T-helper 2 cell treated with Interferon-gamma antibody and Interleukin-4, amounts not matched to agents 5 μg/mL and 100 μg/mL, for 36 hours (primary cell): ENCODE measurements around the gene KIAA0040.

ENCODE experiments used
- DNase-seq: peaks from one replicate; pipeline ENCODE4 v3.0.0; 2021; ENCODE audit warnings: low spot score
- H3K27ac Mint-ChIP-seq: one replicate; pipeline ENCODE4 v1.8.0; 2021; ENCODE audit warnings: mild to moderate bottlenecking, mixed read lengths
- H3K27me3 Mint-ChIP-seq: one replicate; pipeline ENCODE4 v1.8.0; 2021; ENCODE audit warnings: low read depth, mixed read lengths
- H3K36me3 Mint-ChIP-seq: one replicate; pipeline ENCODE4 v1.8.0; 2021; ENCODE audit warnings: low read depth, mixed read lengths
- H3K4me1 Mint-ChIP-seq: one replicate; pipeline ENCODE4 v1.8.0; 2021; ENCODE audit warnings: low read depth, mixed read lengths
- H3K4me3 Mint-ChIP-seq: one replicate; pipeline ENCODE4 v1.8.0; 2022; ENCODE audit warnings: mild to moderate bottlenecking, moderate library complexity, mixed read lengths
- H3K9me3 Mint-ChIP-seq: one replicate; pipeline ENCODE4 v1.8.0; 2021; ENCODE audit warnings: mixed read lengths

KIAA0040 gene

GRCh38 chr1:175172503-175172902, 20.1 kb downstream of the KIAA0040 start:
- Mint-ChIP-seq H3K4me3 (no peak overlapping the region), H3K9me3 (peaks cover 5% of the 10 kb centered on the region), H3K4me1 (peaks cover 54% of the 10 kb centered on the region), H3K27me3 (no peaks in the 10 kb centered on the region), H3K36me3 (peaks cover 76% of the 10 kb centered on the region), H3K27ac (no peak overlapping the region)
- DNase-seq: no peak

- H3K9me3 Mint-ChIP-seq: peaks cover 4% of the 10 kb centered on the region
- no peak for DNase-seq
- no peak overlapping the region for H3K4me3 Mint-ChIP-seq
- no peaks in the 10 kb centered on the region for H3K27me3 Mint-ChIP-seq
- H3K27ac Mint-ChIP-seq: no peak overlapping the region
- H3K4me1 Mint-ChIP-seq: peaks cover 56% of the 10 kb centered on the region
- peaks cover 73% of the 10 kb centered on the region for H3K36me3 Mint-ChIP-seq
Observed at GRCh38 chr1:175171036-175171913, 21.3 kb downstream of the KIAA0040 start.

- no peak overlapping the region for H3K4me3 Mint-ChIP-seq
- no peaks in the 10 kb centered on the region for H3K9me3 Mint-ChIP-seq
- H3K4me1 Mint-ChIP-seq: peaks cover 50% of the 10 kb centered on the region
- H3K27ac Mint-ChIP-seq: no peak overlapping the region
- no peaks in the 10 kb centered on the region for H3K27me3 Mint-ChIP-seq
- DNase-seq: no peak
- peaks cover 68% of the 10 kb centered on the region for H3K36me3 Mint-ChIP-seq
Observed at GRCh38 chr1:175169286-175170018, 23.1 kb downstream of the KIAA0040 start.

GRCh38 chr1:175168782-175169181, 23.8 kb downstream of the KIAA0040 start:
- Mint-ChIP-seq H3K4me3 (no peak overlapping the region), H3K27ac (no peak overlapping the region), H3K9me3 (no peaks in the 10 kb centered on the region), H3K27me3 (no peaks in the 10 kb centered on the region), H3K36me3 (peaks cover 67% of the 10 kb centered on the region), H3K4me1 (peaks cover 44% of the 10 kb centered on the region)
- no peak for DNase-seq

- no peak for DNase-seq
- no peak overlapping the region for H3K27ac Mint-ChIP-seq
- H3K4me3 Mint-ChIP-seq: no peak overlapping the region
- peaks cover 68% of the 10 kb centered on the region for H3K36me3 Mint-ChIP-seq
- H3K9me3 Mint-ChIP-seq: no peaks in the 10 kb centered on the region
- H3K4me1 Mint-ChIP-seq: peaks cover 44% of the 10 kb centered on the region
- H3K27me3 Mint-ChIP-seq: no peaks in the 10 kb centered on the region
Observed at GRCh38 chr1:175167861-175168260, 24.7 kb downstream of the KIAA0040 start.

GRCh38 chr1:175166746-175167145, 25.8 kb downstream of the KIAA0040 start:
- no peaks in the 10 kb centered on the region for H3K9me3 Mint-ChIP-seq
- peaks cover 41% of the 10 kb centered on the region for H3K4me1 Mint-ChIP-seq
- no peak for DNase-seq
- H3K27me3 Mint-ChIP-seq: no peaks in the 10 kb centered on the region
- H3K4me3 Mint-ChIP-seq: no peak overlapping the region
- H3K27ac Mint-ChIP-seq: no peak overlapping the region
- peaks cover 64% of the 10 kb centered on the region for H3K36me3 Mint-ChIP-seq

- Mint-ChIP-seq H3K36me3 (peaks cover 65% of the 10 kb centered on the region), H3K4me1 (peaks cover 26% of the 10 kb centered on the region), H3K9me3 (no peaks in the 10 kb centered on the region), H3K27ac (no peak overlapping the region), H3K4me3 (no peak overlapping the region), H3K27me3 (no peaks in the 10 kb centered on the region)
- DNase-seq: no peak
Observed at GRCh38 chr1:175164751-175165150, 27.8 kb downstream of the KIAA0040 start.

- Mint-ChIP-seq H3K9me3 (no peaks in the 10 kb centered on the region), H3K27me3 (no peaks in the 10 kb centered on the region), H3K36me3 (peaks cover 66% of the 10 kb centered on the region), H3K27ac (no peak overlapping the region), H3K4me1 (peaks cover 18% of the 10 kb centered on the region), H3K4me3 (no peak overlapping the region)
- no peak for DNase-seq
Observed at GRCh38 chr1:175163702-175164101, 28.9 kb downstream of the KIAA0040 start.

GRCh38 chr1:175162955-175163354, 29.6 kb downstream of the KIAA0040 start:
- Mint-ChIP-seq H3K4me1 (peaks cover 14% of the 10 kb centered on the region), H3K9me3 (no peaks in the 10 kb centered on the region), H3K36me3 (peaks cover 67% of the 10 kb centered on the region), H3K4me3 (no peak overlapping the region), H3K27me3 (no peaks in the 10 kb centered on the region), H3K27ac (no peak overlapping the region)
- DNase-seq: no peak

- Mint-ChIP-seq H3K4me1 (peaks cover 22% of the 10 kb centered on the region), H3K36me3 (peaks cover 45% of the 10 kb centered on the region), H3K4me3 (no peak overlapping the region), H3K9me3 (no peaks in the 10 kb centered on the region), H3K27me3 (peaks cover 10% of the 10 kb centered on the region), H3K27ac (no peak overlapping the region)
- peak; percentile 14 for DNase-seq
Observed at GRCh38 chr1:175158170-175158591, 34.4 kb downstream of the KIAA0040 start.

- no peak overlapping the region for H3K4me3 Mint-ChIP-seq
- no peak for DNase-seq
- no peak overlapping the region for H3K27ac Mint-ChIP-seq
- H3K9me3 Mint-ChIP-seq: no peaks in the 10 kb centered on the region
- H3K4me1 Mint-ChIP-seq: peaks cover 22% of the 10 kb centered on the region
- peaks cover 41% of the 10 kb centered on the region for H3K36me3 Mint-ChIP-seq
- H3K27me3 Mint-ChIP-seq: peaks cover 17% of the 10 kb centered on the region
Observed at GRCh38 chr1:175157200-175157599, 35.4 kb downstream of the KIAA0040 start.

- peaks cover 17% of the 10 kb centered on the region for H3K4me1 Mint-ChIP-seq
- H3K4me3 Mint-ChIP-seq: no peak overlapping the region
- peaks cover 27% of the 10 kb centered on the region for H3K27me3 Mint-ChIP-seq
- no peaks in the 10 kb centered on the region for H3K9me3 Mint-ChIP-seq
- no peak overlapping the region for H3K27ac Mint-ChIP-seq
- no peak for DNase-seq
- peaks cover 32% of the 10 kb centered on the region for H3K36me3 Mint-ChIP-seq
Observed at GRCh38 chr1:175155936-175156335, 36.6 kb downstream of the KIAA0040 start.

GRCh38 chr1:175155473-175155856, 37.1 kb downstream of the KIAA0040 start:
- Mint-ChIP-seq H3K9me3 (no peaks in the 10 kb centered on the region), H3K36me3 (peaks cover 27% of the 10 kb centered on the region), H3K27me3 (peaks cover 32% of the 10 kb centered on the region), H3K27ac (no peak overlapping the region), H3K4me3 (no peak overlapping the region), H3K4me1 (peaks cover 15% of the 10 kb centered on the region)
- no peak for DNase-seq
